NCI-H526 (cell line): ENCODE results near the gene DPYD.

ENCODE experiments used
- DNase-seq, 2 experiments: peaks; one replicate each; lab custom pipeline; 2025; lab: John Stamatoyannopoulos, UW

The DPYD gene

GRCh38 chr1:97088391-97088790 is 832.4 kb downstream of the DPYD start:
- DNase-seq, result no peak

GRCh38 chr1:97084546-97084945 is 836.3 kb downstream of the DPYD start:
- no peak for DNase-seq

DNA sequence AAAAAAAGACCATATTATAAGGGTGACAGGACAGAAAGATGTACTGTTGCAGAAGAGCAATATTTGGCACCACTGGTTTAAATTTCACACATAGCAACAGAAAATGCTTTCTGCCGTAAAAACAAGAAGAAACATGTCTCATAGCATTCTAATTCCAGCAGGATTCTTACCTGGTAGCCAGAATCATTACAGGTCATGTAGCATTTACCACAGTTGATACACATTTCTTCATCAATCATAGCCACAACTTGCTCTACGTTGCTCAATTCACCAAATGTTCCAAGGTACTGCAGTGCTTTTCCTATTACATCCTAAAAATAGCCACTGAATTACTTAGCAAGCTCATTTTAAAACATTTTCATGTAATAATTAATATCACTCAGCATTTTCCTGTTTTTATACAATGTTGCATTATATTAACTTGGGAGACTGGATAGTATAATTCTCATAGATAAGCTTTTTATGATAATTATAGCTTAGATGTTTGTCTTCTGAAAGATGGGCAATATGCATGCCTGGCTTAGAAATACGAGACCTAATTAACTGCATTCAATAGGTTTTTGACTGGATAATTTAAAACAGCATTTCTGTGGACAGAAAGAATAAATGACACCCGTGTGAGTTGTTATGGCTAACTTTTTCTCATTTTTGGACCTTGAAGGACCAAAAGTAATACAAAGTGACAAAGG is 838.5 kb downstream of the DPYD start:
- DNase-seq, result no peak

DNA sequence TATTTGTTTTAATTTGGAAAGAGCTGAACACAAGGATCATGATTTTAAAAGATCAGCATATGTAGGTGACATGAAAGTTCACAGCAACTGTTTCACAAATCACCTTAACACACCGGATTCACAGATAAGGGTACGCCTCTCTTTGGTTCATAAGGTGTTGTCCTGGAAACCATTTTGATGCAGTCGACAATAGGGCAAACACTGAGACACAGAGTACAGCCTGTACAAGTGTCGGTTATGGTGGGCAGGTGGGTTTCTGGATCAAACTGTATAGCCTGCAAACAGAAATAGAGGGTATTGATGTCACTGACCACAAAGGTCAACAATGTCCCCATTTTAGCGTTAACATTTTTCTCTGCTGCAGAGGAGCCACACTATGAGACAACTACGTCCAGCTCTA is 842.0 kb downstream of the DPYD start:
- no peak for DNase-seq

DNA sequence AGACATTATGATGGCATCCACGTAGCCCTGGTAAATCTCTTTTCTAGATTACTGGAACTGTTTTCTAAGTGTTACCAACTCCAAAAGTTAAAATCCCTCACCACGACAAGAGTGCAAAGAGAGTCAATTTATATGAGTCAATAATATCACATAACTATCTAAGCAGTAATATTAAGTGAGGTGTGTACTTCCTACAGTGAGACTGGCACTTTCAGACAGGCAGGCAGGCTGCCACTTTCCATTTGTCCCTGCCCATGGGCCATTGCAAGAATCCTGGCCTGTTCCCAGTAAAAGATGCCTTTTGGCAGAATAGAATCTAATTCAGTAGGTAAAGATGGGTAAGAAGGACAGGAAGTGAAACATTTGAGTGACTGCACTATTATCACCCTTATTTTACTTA is 843.6 kb downstream of the DPYD start:
- no peak for DNase-seq

DNA sequence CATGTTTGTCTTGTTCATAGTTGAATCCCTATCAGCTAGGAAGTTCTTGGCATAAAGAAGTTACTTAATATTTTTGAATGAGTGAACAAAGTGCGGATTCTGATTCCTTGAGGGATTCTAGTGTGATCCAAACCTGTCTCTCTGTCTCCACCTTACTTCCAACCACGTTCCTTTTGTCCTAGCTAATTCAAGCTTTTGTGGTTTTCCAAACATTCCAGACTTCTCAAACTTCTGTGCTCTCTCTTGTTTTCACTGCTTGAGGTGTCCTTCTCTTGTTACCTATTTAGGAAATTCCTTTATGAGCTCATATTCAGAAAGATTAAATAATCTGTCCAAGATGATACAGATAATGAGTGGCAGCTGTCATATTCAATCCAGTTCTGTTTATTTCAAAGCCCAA is 846.1 kb downstream of the DPYD start:
- no peak for DNase-seq

GRCh38 chr1:97073936-97074335 is 846.9 kb downstream of the DPYD start:
- DNase-seq, result no peak

DNA sequence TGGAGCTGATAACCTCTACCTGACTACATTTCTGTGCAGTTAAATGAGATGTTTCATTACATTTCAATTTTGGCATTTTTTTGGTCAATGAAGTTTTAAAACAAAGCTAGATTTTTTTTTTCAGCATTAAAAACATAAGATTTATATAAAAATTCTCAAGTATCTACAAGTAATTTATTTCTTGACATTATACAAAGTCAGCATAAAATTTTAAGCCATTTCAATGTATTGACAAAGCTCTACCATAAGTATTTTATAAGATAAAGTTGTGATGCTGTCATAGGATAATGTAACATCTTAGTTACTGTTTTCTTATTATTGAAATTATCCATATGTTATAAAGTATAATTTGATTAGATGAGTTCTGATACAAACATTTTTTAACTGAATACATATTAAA is 847.7 kb downstream of the DPYD start:
- no peak for DNase-seq

DNA sequence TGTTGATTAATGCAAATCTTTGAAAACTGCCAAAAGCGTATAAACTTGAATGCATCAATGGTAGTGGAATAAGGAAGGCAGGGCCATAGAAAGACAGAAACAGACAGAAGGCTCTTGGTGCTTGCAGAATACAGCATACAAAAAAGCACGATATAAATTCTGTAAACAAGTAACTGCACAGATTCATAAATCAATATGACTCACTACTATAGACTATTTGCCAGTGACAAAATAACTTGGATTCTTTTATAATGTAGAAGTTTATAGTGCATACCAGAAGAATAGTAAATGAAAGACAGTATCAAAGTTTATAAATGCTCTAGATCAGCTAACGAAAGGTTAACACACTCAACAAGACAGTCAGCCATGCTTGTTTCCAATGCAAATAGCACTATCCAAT is 849.7 kb downstream of the DPYD start:
- DNase-seq, result peak; percentile 4 to 26

- DNase-seq, result no peak
Measured at GRCh38 chr1:97070376-97070775, 850.5 kb downstream of the DPYD start.

GRCh38 chr1:97069312-97069711 is 851.5 kb downstream of the DPYD start:
- DNase-seq, result no peak

- DNase-seq, result no peak
Measured at GRCh38 chr1:97066860-97067259, 854.0 kb downstream of the DPYD start.

DNA sequence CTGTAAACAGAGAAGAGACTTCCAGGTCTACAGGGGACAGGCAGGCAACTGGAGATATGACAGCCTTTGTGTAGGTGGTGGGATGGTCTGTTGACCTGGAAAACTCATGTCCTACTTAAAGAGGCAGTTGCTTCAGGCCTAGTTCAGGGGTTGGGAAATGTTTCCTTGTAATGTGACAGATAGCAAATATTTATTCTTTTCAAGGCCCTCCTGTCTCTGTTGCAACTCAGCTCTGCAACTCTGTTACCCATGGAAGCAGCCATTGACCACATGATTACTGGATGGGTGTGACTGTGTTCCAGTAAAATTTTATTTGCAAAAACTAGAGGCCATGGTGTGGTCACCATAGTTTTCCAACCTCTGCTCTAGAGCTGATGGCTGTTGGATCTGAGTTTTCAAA is 857.3 kb downstream of the DPYD start:
- DNase-seq, result no peak

DNA sequence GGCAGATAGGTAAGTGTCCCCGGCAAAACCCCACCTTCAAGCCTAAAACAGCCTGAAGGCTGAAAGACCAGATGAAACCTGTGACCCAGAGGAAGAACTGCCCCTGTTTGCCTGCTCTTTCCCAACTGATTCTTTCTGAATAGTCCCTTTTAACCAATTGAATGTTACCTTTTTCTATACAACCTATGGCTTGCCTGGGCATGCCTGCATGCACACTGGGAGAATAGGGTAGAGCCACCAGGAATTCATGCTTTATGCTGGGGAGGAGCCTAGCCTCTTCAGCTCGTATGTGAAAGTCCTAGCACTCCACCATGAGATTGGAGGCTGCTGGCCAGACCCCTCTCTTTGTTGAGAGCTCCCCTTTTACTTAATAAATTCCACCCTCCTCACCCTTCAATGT is 859.2 kb downstream of the DPYD start:
- no peak for DNase-seq

- no peak for DNase-seq
Measured at GRCh38 chr1:97056386-97056785, 864.4 kb downstream of the DPYD start.

DNA sequence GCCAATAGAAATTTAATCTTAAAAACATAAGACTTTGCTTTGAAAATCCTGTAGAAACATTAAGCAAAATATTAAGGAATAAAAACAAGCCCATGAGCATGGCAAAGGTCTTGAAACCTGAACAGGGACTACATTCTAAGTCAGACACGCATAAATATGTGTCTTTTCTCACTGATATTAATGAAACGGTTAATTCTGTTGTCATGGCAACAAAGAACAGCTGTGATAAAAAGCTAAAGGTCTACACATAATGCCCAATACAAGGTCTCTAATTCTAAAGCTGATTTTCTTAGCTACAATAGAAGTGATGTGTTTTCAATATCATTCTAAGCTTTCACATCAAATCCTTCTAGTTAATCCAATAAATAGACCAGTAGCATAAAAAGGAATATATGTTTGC is 867.6 kb downstream of the DPYD start:
- DNase-seq, result no peak

- no peak for DNase-seq
Measured at GRCh38 chr1:97051823-97052222, 869.0 kb downstream of the DPYD start.

- DNase-seq, result peak in 1 of 2 experiments; percentile 37
Measured at GRCh38 chr1:97050506-97050905, 870.3 kb downstream of the DPYD start.

DNA sequence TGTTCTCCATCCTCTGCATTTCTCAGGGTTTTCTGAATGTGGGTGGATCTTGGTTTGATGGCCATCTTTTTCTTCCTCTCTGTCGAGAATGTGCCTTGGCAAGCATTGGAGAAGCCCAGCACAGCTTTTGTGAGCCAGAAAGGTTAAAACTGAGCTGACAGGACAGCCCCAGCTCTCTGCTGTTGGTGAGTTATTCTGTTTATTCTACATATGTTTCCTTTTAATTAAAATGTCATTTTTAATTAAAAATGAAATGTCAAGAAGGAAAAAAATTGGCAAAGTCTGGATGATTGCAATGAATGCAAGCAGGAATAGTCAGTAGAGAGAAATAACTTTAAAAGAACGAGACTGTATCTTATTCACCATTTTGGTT is 873.4 kb downstream of the DPYD start:
- DNase-seq, result no peak

- no peak for DNase-seq
Measured at GRCh38 chr1:97046765-97047420, 873.9 kb downstream of the DPYD start.

DNA sequence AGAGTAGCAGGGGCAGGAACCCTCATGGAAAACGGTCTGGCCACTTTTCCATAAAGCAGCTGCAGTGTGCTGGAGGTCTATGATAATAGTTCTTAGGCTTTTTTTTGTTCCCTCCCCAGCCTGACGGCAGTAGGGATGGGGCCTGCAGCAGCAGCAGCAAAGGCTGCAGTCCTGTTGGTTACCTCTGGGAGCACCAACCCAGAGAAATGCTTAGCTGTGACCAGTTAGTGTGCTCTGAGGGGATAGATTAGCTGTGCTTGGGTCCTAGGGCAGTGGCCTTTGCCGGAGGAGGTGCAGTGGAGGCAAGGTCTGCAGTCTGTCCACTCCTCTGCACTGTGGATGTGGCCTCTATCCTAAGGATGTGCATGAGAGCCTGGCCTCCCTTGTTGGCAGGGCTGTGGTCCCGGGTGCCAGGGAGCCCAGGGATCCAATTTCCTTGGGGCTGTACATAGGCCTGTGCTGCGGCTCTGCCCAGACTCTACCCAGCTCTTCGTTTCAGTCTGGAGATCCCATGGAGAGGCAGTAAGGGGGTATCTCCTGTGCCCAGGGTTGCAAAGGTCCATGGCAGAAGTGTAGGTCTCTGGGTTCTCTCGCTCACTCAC is 876.6 kb downstream of the DPYD start:
- DNase-seq, result no peak

- no peak for DNase-seq
Measured at GRCh38 chr1:97042551-97042950, 878.3 kb downstream of the DPYD start.

DNA sequence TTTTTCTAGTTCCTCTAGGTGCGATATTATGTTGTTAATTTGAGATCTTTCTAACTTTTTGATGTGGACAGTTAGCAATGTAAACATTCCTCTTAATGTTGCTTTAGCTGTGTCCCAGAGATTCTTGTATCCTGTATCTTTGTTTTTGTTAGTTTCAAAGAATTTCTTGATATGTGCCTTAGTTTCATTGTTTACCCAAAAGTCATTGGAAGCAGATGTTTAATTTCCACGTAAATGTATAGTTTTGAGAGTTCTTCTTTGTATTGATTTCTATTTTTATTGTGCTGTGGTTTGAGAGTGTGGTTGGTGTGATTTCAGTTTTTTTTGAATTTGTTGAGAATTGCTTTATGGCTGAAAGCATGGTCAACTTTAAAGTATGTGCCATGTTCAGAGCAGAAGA is 879.8 kb downstream of the DPYD start:
- no peak for DNase-seq

DNA sequence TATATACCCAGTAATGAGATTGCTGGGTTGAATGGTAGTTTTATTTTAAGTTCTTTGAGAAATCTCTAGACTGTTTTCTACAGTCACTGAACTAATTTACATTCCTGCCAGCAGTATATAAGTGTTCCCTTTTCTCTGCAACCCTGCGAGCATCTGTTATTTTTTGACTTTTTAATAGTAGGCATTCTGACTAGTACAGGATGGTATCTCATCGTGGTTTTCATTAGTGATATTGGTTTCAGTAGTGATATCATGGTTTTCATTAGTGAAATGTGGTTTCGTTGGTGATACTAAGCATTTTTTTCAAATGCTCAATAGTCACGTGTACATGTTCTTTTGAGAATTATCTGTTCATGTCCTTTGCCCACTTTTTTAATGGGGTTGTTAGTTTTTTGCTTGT is 882.4 kb downstream of the DPYD start:
- no peak for DNase-seq
